GM10248 (cell line): ENCODE data around the gene EDN3.
"Not testable (repeated sequence)": the region's sequence is repeated elsewhere in the genome, so short reads cannot be mapped to it uniquely, and the experiment has no call there.

ENCODE experiments used
- CTCF ChIA-PET: fragments of 300-600 bp; sonication (Branson Sonifier 250); formaldehyde crosslinking; extraction: SDS; loops from one replicate; lab custom pipeline; 2021; ENCODE audit warnings: antibody characterized with exemption; lab: Yijun Ruan, JAX
- POLR2A ChIA-PET: fragments of 350-650 bp; sonication (Branson Sonifier 250); formaldehyde crosslinking; extraction: SDS; loops from one replicate; lab custom pipeline; 2020; ENCODE audit warnings: antibody characterized with exemption; lab: Yijun Ruan, JAX
- DNase-seq: peaks from one replicate; pipeline ENCODE4 v3.0.0; 2012; ENCODE audit errors: extremely low spot score
- TF ChIP-seq, protein P1 (sequence below): IDR thresholded peaks from 2 replicates; pipeline ENCODE4 v1.5.1; 2012; ENCODE audit warnings: mild to moderate bottlenecking, low read depth; ENCODE audit errors: extremely low read depth, missing control alignments, control extremely low read depth

The EDN3 gene

GRCh38 chr20:59333260-59333845 lies 32.9 kb downstream of the EDN3 start:
- no peak for DNase-seq
- POLR2A ChIA-PET, result no interaction called here
- TF ChIP-seq, protein P1, sequence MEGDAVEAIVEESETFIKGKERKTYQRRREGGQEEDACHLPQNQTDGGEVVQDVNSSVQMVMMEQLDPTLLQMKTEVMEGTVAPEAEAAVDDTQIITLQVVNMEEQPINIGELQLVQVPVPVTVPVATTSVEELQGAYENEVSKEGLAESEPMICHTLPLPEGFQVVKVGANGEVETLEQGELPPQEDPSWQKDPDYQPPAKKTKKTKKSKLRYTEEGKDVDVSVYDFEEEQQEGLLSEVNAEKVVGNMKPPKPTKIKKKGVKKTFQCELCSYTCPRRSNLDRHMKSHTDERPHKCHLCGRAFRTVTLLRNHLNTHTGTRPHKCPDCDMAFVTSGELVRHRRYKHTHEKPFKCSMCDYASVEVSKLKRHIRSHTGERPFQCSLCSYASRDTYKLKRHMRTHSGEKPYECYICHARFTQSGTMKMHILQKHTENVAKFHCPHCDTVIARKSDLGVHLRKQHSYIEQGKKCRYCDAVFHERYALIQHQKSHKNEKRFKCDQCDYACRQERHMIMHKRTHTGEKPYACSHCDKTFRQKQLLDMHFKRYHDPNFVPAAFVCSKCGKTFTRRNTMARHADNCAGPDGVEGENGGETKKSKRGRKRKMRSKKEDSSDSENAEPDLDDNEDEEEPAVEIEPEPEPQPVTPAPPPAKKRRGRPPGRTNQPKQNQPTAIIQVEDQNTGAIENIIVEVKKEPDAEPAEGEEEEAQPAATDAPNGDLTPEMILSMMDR, result no peak
- CTCF ChIA-PET, result interaction anchor here (1.1 to 1.9 kb wide), 3 partner anchors 9 to 163 kb away, joined by 3 to 6 read pairs (median 3); no protein-coding TSS in a partner anchor

GRCh38 chr20:59333951-59334350 lies 33.5 kb downstream of the EDN3 start:
- no peak for DNase-seq
- POLR2A ChIA-PET, result no interaction called here
- TF ChIP-seq, protein P1, result no peak
- CTCF ChIA-PET, result interaction anchor here (1.1 to 1.9 kb wide), 4 partner anchors 9 to 162 kb away, joined by 3 to 6 read pairs (median 3); no protein-coding TSS in a partner anchor

GRCh38 chr20:59334651-59335300 lies 34.4 kb downstream of the EDN3 start:
- TF ChIP-seq, protein P1, result no peak
- DNase-seq, result no peak
- ChIA-PET CTCF (interaction anchor here (1.1 to 1.9 kb wide), 4 partner anchors 8 to 161 kb away, joined by 3 to 6 read pairs (median 3); no protein-coding TSS in a partner anchor), POLR2A (no interaction called here)

DNA sequence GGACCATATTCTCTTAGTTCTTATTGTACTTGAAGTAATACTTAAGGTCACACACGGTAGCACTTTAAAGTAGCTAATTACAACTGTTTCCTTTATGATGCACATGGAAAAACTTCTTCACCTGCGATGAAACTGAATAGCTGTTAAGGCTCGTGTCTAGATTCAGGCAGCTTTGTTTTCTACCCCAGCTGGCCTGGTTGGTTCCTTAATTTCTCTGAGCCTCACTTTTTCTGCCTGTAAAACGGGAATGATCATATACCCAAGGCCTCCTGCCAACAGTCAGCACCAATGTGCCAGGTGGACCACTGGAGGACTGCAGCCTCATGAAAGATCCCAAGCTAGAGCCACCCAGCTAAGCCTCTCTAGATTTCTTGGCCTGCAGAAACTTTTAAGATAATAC lies 35.0 kb downstream of the EDN3 start:
- POLR2A ChIA-PET, result no interaction called here
- TF ChIP-seq, protein P1, result no peak
- no peak for DNase-seq
- CTCF ChIA-PET, result no interaction called here

- DNase-seq, result no peak
- TF ChIP-seq, protein P1, result no peak
- ChIA-PET CTCF (interaction anchor here (1.0 kb wide), 1 partner anchor 12 kb away, joined by 4 read pairs; no protein-coding TSS in a partner anchor), POLR2A (no interaction called here)
Measured at GRCh38 chr20:59336540-59336939, 36.1 kb downstream of the EDN3 start.

DNA sequence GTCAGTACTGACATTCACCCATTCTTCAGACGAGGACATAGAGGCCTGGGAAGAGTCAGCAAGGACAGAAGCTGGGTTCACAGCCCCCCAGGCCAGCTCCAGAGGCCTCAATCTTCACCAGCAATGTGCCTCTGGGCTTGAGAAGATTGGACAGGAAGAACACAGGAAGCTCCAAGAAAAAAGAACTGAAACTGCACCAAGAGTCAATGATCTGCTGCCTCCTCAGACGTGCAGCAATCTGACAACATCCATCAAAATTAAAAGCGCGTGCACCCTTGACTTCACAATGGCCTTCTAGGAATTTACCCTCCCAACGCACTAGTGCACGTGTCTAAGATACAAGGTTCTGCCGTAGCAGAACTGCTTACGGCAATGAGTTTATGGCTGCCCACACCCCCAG lies 38.0 kb downstream of the EDN3 start:
- POLR2A ChIA-PET, DNase-seq: not testable (repeated sequence)
- CTCF ChIA-PET, result interaction anchor here (1.4 kb wide), 1 partner anchor 24 kb away, joined by 3 read pairs; no protein-coding TSS in a partner anchor
